Effector memory CD4-positive, alpha-beta T cell (primary cell): ENCODE data around the gene TMEM252.

Experiments used
- DNase-seq, 3 donors: peaks; one replicate each; pipeline ENCODE4 v3.0.0-alpha.2; 2020
- H3K27ac ChIP-seq: 2 replicates; pipeline ENCODE4 v1.7.0; 2013; ENCODE audit warnings: mild to moderate bottlenecking, low read length, moderate library complexity; ENCODE audit not compliant: insufficient read depth, poor library complexity, severe bottlenecking
- H3K27me3 ChIP-seq: replicated peaks from 2 replicates; pipeline ENCODE4 v1.7.0; 2013; ENCODE audit warnings: mild to moderate bottlenecking, low read length; ENCODE audit not compliant: insufficient read depth, control insufficient read depth, poor library complexity, severe bottlenecking
- H3K36me3 ChIP-seq: 2 replicates; pipeline ENCODE4 v1.7.0; 2013; ENCODE audit warnings: mild to moderate bottlenecking, low read length, moderate library complexity; ENCODE audit not compliant: control insufficient read depth, insufficient read depth
- H3K4me1 ChIP-seq: 2 replicates; pipeline ENCODE4 v1.7.0; 2013; ENCODE audit warnings: low read length, mild to moderate bottlenecking; ENCODE audit not compliant: control insufficient read depth, insufficient read depth, poor library complexity, severe bottlenecking
- H3K4me3 ChIP-seq: 2 replicates; pipeline ENCODE4 v1.7.0; 2013; ENCODE audit warnings: low read length, low read depth, mild to moderate bottlenecking; ENCODE audit not compliant: insufficient read depth, poor library complexity, severe bottlenecking
- H3K9me3 ChIP-seq: 2 replicates; pipeline ENCODE4 v1.7.0; 2013; ENCODE audit warnings: mild to moderate bottlenecking, low read length, moderate library complexity; ENCODE audit not compliant: control insufficient read depth

TMEM252 gene

DNA sequence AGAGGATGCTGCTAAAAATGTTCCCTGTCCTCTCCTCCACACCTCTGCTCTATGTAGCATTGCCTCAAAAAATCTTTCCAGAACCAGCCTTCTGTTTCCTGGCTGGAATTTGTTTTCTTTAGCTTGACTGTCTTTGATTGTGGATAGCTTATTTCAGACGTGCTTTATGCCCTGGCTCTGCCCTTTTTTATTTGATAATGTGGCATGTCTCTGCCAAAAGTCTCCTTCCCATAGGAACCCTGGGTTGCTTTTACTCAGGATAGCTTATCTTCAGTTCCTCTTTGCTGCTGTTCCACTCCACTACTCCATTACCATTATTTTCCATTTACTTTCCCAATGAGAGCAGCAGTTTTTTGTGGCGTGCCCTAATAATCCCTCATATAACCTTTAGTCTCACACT lies 885 bp upstream of the TMEM252 start:
- Histone ChIP-seq H3K4me3 (no peak overlapping the region), H3K36me3 (no peaks in the 10 kb centered on the region), H3K27ac (no peak overlapping the region), H3K4me1 (no peaks in the 10 kb centered on the region), H3K9me3 (no peaks in the 10 kb centered on the region), H3K27me3 (no peaks in the 10 kb centered on the region)
- DNase-seq = no peak

DNA sequence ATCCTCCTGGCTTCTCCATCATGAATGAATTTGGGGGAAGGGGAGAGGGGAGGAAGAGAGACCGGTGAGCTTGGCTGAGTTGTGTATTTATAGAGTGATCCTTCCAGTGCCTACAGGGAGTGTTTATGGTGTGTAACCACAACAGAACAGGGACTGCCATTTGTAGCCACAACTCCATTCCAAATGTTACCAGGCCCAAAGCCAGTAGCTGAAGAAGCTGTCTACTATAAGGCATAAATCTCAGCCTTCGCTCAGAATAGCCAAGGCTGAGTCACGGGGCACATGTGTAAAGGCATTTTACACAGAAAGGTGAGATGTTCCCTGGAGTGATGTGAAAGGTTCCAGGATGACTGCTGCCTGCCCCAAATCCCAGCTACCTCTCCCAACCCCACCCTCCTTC lies 2.5 kb downstream of the TMEM252 start:
- Histone ChIP-seq H3K4me3 (no peak overlapping the region), H3K27ac (no peak overlapping the region), H3K27me3 (no peaks in the 10 kb centered on the region), H3K36me3 (no peaks in the 10 kb centered on the region), H3K4me1 (no peaks in the 10 kb centered on the region), H3K9me3 (no peaks in the 10 kb centered on the region)
- DNase-seq = no peak

DNA sequence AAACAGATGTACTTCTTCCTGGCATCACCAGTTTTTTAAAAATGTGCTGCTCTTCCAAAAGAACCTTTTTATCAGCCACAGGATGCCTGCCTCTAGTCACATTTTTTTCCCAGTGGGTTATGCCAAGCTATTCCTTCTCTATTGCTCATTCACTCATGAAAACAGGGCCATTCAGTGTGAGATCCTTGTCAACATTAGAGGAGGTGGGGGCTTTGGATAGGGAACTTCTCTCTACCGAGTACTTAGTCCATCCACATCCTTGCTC lies 3.1 kb downstream of the TMEM252 start:
- no peaks in the 10 kb centered on the region for H3K4me1 ChIP-seq
- no peak for DNase-seq
- H3K27me3 ChIP-seq = no peaks in the 10 kb centered on the region
- H3K4me3 ChIP-seq = no peak overlapping the region
- H3K36me3 ChIP-seq = no peaks in the 10 kb centered on the region
- no peaks in the 10 kb centered on the region for H3K9me3 ChIP-seq
- H3K27ac ChIP-seq = no peak overlapping the region

DNA sequence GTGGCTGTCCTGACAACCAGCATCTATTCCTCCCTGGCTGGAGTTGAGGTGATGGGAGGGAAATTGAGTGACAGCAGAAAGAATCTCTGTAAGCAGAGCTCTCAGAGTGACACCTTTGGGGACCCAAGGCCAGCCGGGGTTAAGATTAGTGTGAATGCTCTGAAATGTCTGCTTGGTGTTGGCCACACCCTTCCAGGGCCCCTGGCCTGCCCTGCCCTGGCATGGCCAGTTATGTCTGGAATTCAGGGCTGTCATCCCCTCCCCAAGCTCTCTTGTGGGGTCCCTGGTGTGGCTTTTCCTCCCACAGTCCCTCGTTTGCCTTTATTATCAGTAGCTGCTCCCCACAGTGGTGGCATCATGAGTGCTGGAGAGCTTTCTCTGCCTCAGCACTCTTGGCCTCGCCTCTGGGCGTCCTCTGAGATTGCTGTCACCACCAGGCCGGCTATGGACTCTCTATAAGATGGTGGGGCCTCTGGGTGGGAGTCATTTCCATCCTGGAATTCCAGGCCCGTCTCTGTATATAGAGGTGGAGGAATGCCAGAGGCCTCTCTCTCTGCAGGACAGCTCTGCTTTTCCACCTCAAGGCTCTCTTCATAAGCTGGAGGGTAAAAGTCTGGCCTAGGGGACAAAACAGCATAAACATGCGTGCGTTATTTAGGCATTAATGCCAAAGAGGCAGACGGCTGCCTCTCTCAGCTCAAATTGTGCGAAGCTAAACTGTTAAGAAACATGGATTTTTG lies 3.6 kb downstream of the TMEM252 start:
- no peak for DNase-seq
- H3K27me3 ChIP-seq = no peaks in the 10 kb centered on the region
- no peaks in the 10 kb centered on the region for H3K9me3 ChIP-seq
- no peak overlapping the region for H3K4me3 ChIP-seq
- no peak overlapping the region for H3K27ac ChIP-seq
- H3K4me1 ChIP-seq = no peaks in the 10 kb centered on the region
- no peaks in the 10 kb centered on the region for H3K36me3 ChIP-seq

DNA sequence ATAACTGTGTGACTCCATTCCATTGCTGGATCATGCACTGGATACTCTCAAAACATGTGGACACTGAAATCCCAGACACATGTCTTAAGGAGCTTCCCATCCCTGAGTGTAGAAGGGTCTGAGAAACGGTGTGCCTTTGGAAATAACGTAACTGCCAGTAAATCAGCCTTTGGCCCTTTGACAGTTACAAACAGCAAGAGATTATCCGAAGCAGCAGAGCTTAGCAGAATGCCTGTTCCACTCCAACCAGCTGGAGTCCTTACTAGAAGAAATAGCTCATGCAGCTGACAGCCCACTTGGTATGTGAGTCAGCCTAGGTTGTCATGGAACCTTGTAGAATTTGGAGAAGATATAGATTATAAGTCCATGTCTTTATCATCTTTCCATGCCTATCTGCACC lies 7.0 kb downstream of the TMEM252 start:
- no peak overlapping the region for H3K4me3 ChIP-seq
- no peak overlapping the region for H3K27ac ChIP-seq
- no peaks in the 10 kb centered on the region for H3K36me3 ChIP-seq
- no peaks in the 10 kb centered on the region for H3K9me3 ChIP-seq
- DNase-seq = no peak
- H3K4me1 ChIP-seq = no peaks in the 10 kb centered on the region
- H3K27me3 ChIP-seq = no peaks in the 10 kb centered on the region

DNA sequence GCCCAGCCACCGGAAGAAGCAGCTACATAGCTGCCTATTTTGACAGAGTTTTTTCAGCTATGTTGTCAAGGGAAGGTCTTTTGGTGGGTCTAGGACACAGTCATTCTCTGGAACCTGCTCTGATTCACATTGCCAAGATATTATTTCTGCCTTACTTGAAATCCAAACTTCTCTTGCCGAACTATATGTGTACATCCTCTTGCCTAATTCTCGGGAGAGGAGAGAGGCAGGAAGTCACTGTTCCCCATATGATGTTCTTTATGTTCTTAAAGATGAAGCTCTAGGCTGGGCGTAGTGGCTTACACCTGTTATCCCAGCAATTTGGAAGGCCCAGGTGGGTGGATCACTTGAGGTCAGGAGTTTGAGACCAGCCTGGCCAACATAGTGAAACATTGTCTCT lies 8.6 kb downstream of the TMEM252 start:
- Histone ChIP-seq H3K27ac (no peak overlapping the region), H3K4me3 (no peak overlapping the region), H3K27me3 (no peaks in the 10 kb centered on the region), H3K4me1 (no peaks in the 10 kb centered on the region), H3K9me3 (no peaks in the 10 kb centered on the region), H3K36me3 (no peaks in the 10 kb centered on the region)
- DNase-seq = no peak

DNA sequence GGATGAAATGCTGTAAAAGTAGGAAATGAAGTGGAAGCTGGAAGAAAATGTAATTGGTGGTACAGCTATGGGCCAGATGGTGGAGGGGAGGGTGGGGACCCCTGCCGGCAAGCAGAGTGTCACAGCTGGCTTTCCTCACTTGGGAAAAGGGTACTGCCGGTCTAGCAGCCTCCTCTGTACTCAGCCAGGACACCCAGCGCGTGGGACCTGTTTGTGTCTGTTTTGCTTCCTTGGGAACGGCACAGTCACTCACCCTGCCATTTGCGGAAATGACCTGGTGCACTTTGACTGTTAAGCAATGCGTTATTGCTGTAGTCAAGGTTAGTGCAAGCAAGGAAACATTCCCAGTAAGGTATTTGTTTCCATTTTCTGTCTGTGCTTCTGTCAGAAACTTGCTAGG lies 10.1 kb downstream of the TMEM252 start:
- no peak overlapping the region for H3K27ac ChIP-seq

DNA sequence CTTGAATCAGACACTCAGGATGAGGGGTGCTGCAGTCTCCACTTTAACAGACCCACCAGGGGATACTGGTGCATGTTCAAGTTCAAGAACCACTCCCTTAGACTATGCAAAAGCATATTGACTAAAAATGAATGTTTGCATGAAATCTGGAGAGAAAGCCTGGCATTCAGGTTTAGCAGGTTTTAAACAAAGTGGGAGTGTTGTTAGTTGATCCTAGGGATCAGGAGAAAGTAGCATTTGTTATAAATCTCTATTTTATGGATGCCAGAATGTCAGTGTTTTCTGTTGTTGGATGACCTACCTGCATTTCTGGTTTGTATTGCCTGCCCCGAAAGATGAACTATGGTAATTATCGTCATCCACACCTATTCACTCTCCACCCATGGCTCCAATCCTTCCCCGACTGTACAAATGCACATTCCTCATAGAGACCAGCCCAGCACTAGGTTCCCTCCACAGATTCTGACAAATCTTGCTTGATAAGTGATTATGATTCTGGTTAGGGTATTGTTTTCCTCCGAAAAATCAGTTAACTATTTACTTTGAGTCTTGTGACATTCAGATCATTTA lies 17.2 kb downstream of the TMEM252 start:
- Histone ChIP-seq H3K9me3 (no peaks in the 10 kb centered on the region), H3K4me1 (no peaks in the 10 kb centered on the region), H3K4me3 (no peak overlapping the region), H3K36me3 (no peaks in the 10 kb centered on the region), H3K27ac (no peak overlapping the region), H3K27me3 (no peaks in the 10 kb centered on the region)
- DNase-seq = no peak

More for the DNA sequence above, 10.1 kb downstream of the TMEM252 start:
- no peaks in the 10 kb centered on the region for H3K27me3 ChIP-seq
- no peaks in the 10 kb centered on the region for H3K9me3 ChIP-seq
- DNase-seq = no peak
- no peaks in the 10 kb centered on the region for H3K36me3 ChIP-seq
- H3K4me1 ChIP-seq = no peaks in the 10 kb centered on the region
- H3K4me3 ChIP-seq = no peak overlapping the region

DNA sequence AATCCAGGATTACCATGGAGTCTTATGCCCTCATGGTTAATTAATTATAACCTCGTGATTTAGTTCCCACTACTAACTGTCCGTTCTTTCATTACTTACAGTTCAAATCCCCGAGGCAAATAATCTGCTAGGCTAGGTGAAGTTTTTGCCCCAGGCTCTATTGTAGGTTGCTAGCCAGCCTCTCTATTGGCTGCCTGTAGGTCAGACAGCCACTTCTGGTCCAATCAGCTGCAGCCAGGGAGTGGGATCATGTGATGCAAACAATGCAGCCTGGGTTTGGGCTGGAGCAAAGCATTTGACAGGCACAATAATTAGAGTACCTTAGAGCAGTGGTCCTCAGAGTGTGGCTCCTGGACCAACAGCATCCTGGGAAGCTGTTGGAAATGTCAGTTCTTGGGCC lies 17.7 kb downstream of the TMEM252 start:
- no peaks in the 10 kb centered on the region for H3K9me3 ChIP-seq
- DNase-seq = no peak
- H3K27ac ChIP-seq = no peak overlapping the region
- H3K36me3 ChIP-seq = no peaks in the 10 kb centered on the region
- no peaks in the 10 kb centered on the region for H3K27me3 ChIP-seq
- H3K4me3 ChIP-seq = no peak overlapping the region
- no peaks in the 10 kb centered on the region for H3K4me1 ChIP-seq

DNA sequence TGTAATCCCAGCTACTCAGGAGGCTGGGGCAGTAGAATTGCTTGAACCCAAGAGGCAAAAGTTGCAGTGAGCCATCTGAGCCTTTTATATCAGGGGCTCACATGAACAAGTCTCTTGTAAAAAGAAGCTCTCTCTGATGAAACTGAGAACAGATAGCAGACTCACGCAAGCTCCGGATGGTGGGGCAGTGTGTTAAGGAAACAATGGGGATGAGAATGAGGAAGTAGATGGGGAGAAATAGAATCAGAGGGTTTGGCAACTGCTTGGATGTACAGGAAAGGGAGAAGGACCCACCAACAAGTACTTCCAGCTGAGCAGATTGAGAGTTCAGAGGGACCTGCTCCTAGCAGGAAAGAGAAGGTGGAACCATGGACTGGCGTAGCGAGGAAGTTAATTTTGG lies 18.6 kb downstream of the TMEM252 start:
- H3K4me1 ChIP-seq = no peaks in the 10 kb centered on the region
- no peaks in the 10 kb centered on the region for H3K36me3 ChIP-seq
- H3K4me3 ChIP-seq = no peak overlapping the region
- no peak overlapping the region for H3K27ac ChIP-seq
- no peak for DNase-seq
- no peaks in the 10 kb centered on the region for H3K9me3 ChIP-seq
- no peaks in the 10 kb centered on the region for H3K27me3 ChIP-seq
